NCI-H524 (cell line): ENCODE data around the gene ERMN.
"Not testable (repeated sequence)": the region's sequence is repeated elsewhere in the genome, so short reads cannot be mapped to it uniquely, and the experiment has no call there.

ENCODE experiments used
- DNase-seq, 2 experiments: peaks; one replicate each; lab custom pipeline; 2025; lab: John Stamatoyannopoulos, UW

ERMN gene

GRCh38 chr2:157325786-157326185 is at the start of gene ERMN:
ERMN (minus strand) TSS chr2:157325824; CDS start chr2:157325642, 182 bp downstream.
- no peak for DNase-seq

GRCh38 chr2:157375384-157375783 is 49.8 kb upstream of the ERMN start:
- no peak for DNase-seq

GRCh38 chr2:157368508-157368907 is 42.9 kb upstream of the ERMN start:
- DNase-seq, result not testable (repeated sequence)

GRCh38 chr2:157367704-157368103 is 42.1 kb upstream of the ERMN start:
- DNase-seq, result no peak

- no peak for DNase-seq
Observed at GRCh38 chr2:157364257-157364974, 38.8 kb upstream of the ERMN start.

GRCh38 chr2:157363612-157364101 is 38.0 kb upstream of the ERMN start:
- no peak for DNase-seq

GRCh38 chr2:157362627-157363026 is 37.0 kb upstream of the ERMN start:
- no peak for DNase-seq

- DNase-seq, result no peak
Observed at GRCh38 chr2:157361526-157361925, 35.9 kb upstream of the ERMN start.

GRCh38 chr2:157359628-157360027 is 34.0 kb upstream of the ERMN start:
- no peak for DNase-seq

GRCh38 chr2:157355618-157356017 is 30.0 kb upstream of the ERMN start:
- no peak for DNase-seq

- no peak for DNase-seq
Observed at GRCh38 chr2:157349949-157350515, 24.4 kb upstream of the ERMN start.

- no peak for DNase-seq
Observed at GRCh38 chr2:157348291-157348921, 22.8 kb upstream of the ERMN start.

GRCh38 chr2:157345647-157346389 is 20.2 kb upstream of the ERMN start:
- no peak for DNase-seq

GRCh38 chr2:157341381-157341780 is 15.8 kb upstream of the ERMN start:
- DNase-seq, result not testable (repeated sequence)

- DNase-seq, result no peak
Observed at GRCh38 chr2:157339965-157340655, 14.5 kb upstream of the ERMN start.

- DNase-seq, result peak in 1 of 2 experiments; percentile 17
Observed at GRCh38 chr2:157337978-157338377, 12.4 kb upstream of the ERMN start.

- peak in 1 of 2 experiments; percentile 36 for DNase-seq
Observed at GRCh38 chr2:157336137-157337010, 10.8 kb upstream of the ERMN start.

- DNase-seq, result no peak
Observed at GRCh38 chr2:157334797-157335196, 9.2 kb upstream of the ERMN start.

- no peak for DNase-seq
Observed at GRCh38 chr2:157334335-157334734, 8.7 kb upstream of the ERMN start.

- no peak for DNase-seq
Observed at GRCh38 chr2:157333304-157334047, 7.9 kb upstream of the ERMN start.
